Mucosa of descending colon (tissue), 3 donors: ENCODE measurements around the gene ITPKB. TPM values are rescaled to one million over a fixed set of nuclear protein-coding genes. Genes with fewer than 3 reads are reported as not detected.
"Not testable (repeated sequence)": the region's sequence is repeated elsewhere in the genome, so short reads cannot be mapped to it uniquely, and the experiment has no call there.

Experiments used
- ATAC-seq: fragments of 200-7000 bp; cut with Tn5 transposase; one replicate; pipeline ENCODE4 v1.9.1; 2020; ENCODE audit warnings: mild to moderate bottlenecking, moderate library complexity
- DNase-seq, 3 donors: peaks; one replicate each; pipeline ENCODE4 v3.0.0-alpha.2; 2020
- H3K36me3 ChIP-seq: fragments of 200-600 bp; one replicate; pipeline ENCODE4 v1.8.0; 2021; ENCODE audit warnings: low read depth, mild to moderate bottlenecking
- H3K4me1 ChIP-seq: fragments of 200-600 bp; one replicate; pipeline ENCODE4 v1.8.0; 2021; ENCODE audit warnings: low read depth, mild to moderate bottlenecking
- H3K4me3 ChIP-seq: fragments of 200-600 bp; one replicate; pipeline ENCODE4 v1.8.0; 2021; ENCODE audit warnings: mild to moderate bottlenecking
- H3K9me3 ChIP-seq: fragments of 200-600 bp; one replicate; pipeline ENCODE4 v1.8.0; 2021; ENCODE audit warnings: mild to moderate bottlenecking
- intact Hi-C, 2 donors: fragments of 100-400 bp; cut with DNase I in 1 of 2; cut with micrococcal nuclease in 1 of 2; formaldehyde crosslinking; loops; one replicate each; pipeline versions ENCODE4 v1.11.0 to v1.11.1; 2022; cut with DNase I, micrococcal nuclease
- total RNA-seq, 3 donors: library from RNA; stranded (reverse); fragmentation: NEBNext Ultra II Directional in 2 of 3; extraction: Animal tissue kit (Norgen Biotek cat#: 25700) in 2 of 3; gene quantifications; one replicate each; pipeline versions ENCODE4 v1.2.1 to v1.2.4, GENCODE V29; 2021 to 2023
- TF ChIP-seq, protein P1 (sequence below): fragments of 200-600 bp; IDR thresholded peaks from one replicate; pipeline ENCODE4 v1.8.0; 2022; ENCODE audit warnings: antibody characterized with exemption, mild to moderate bottlenecking
- donor health status: DM: no; HTN: no; CAD: no; lungs with moderate emphysema.
- donor health status: DM: no; HTN: no; CAD: no.
- donor health status: DM: no; HTN: yes; CAD: no.

The ITPKB gene
- total RNA-seq, 3 donors from 2014 or later = 9.5 to 90.3 (median 11.7) TPM

DNA sequence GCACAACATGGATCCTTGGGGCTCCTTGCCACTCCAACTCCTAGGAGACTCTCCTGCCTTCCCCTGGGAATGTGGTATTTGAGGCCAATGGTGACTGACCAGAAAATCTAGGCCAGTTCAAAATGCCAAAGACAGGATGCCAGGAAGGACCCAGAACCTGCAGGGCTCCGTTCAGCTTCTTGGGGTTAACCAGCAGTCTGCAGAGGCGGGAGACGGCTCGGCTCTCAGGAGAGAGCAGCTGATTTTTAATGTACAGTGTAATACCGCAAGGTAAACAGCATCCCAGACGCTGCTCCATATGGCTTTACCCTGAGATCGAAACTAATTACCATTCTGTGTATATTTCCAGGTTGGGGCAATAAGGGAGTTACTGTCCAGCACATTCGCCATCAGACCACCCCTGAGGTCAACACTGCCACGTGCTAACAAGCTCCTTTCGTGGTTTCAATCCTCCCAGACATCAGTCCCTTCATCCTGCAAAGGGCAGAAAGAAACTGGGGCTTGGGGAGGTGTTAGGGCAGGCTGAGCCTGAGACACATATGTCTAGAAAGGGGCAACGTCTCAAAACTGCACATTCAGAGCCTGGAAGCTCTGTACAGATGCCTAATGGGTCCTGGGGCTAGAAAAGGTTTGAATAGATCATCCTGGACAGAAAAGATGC is 16.7 kb downstream of the ITPKB start:
- DNase-seq (no peak), ATAC-seq (peak; percentile 75)
- H3K36me3 ChIP-seq = no peaks in the 10 kb centered on the region
- intact Hi-C loops = no loop called here
- no peak overlapping the region for H3K4me3 ChIP-seq
- H3K4me1 ChIP-seq = peaks cover 19% of the 10 kb centered on the region
- no peaks in the 10 kb centered on the region for H3K9me3 ChIP-seq
- TF ChIP-seq, protein P1, sequence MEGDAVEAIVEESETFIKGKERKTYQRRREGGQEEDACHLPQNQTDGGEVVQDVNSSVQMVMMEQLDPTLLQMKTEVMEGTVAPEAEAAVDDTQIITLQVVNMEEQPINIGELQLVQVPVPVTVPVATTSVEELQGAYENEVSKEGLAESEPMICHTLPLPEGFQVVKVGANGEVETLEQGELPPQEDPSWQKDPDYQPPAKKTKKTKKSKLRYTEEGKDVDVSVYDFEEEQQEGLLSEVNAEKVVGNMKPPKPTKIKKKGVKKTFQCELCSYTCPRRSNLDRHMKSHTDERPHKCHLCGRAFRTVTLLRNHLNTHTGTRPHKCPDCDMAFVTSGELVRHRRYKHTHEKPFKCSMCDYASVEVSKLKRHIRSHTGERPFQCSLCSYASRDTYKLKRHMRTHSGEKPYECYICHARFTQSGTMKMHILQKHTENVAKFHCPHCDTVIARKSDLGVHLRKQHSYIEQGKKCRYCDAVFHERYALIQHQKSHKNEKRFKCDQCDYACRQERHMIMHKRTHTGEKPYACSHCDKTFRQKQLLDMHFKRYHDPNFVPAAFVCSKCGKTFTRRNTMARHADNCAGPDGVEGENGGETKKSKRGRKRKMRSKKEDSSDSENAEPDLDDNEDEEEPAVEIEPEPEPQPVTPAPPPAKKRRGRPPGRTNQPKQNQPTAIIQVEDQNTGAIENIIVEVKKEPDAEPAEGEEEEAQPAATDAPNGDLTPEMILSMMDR = no peak

DNA sequence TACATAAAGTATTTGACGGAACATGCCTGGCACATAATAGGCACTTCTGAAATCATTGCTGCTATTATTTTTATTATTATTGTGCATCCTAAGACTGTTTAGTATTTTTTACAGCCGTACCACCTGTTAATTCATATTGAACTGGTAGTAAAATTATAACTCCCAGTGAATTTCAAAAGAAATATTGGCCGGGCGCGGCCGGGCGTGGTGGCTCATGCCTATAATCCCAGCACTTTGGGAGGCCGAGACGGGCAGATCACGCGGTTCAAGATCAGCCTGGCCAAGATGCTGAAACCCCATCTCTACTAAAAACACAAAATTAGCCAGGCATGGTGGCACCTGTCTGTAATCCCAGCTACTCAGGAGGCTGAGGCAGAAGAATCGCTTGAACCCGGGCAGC is 18.5 kb downstream of the ITPKB start:
- peaks cover 19% of the 10 kb centered on the region for H3K4me1 ChIP-seq
- peak; percentile 11 for ATAC-seq
- DNase-seq = peak in 2 of 3 donors; percentile 60 to 65
- intact Hi-C loops, H3K9me3 ChIP-seq, H3K36me3 ChIP-seq, H3K4me3 ChIP-seq: not testable (repeated sequence)

DNA sequence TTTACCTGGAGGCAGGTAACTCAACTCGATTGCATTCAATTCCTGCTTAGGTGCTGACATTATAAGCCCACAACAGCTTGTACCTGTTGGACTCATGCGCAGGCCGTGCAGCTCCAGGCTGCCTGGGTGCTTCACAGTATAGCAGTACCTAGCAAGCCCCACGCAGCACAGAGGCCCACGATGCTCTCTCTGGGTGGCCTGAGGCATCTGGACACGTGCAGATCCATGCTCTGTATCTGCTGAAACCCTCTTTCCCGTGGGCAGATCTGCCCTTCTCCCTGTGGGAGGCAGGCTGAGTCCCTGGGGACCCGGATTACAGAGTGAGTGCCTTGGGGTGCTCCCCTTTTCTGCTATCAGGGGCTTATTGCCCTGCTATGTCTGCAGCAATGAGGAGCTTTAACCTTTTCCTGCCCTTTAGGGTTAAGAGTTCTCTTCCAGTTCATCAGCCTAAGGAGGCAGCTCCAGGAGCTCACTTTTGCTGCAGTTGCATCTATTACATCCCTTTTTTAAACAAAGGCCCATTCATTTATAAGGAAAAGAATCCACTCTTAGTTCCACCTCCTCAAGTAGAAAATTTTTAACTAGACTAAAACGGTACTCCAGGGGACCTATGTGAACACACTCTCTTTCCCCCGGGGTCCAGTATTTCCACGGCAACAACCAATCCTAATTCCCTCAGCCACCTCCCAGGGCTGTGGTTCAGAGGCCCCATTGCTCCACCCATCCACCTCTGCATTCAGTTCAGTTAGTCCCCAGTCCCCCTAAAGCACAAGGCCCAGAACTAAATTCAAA is 19.3 kb downstream of the ITPKB start:
- peaks cover 15% of the 10 kb centered on the region for H3K4me1 ChIP-seq
- TF ChIP-seq, protein P1 = no peak
- H3K9me3 ChIP-seq = no peaks in the 10 kb centered on the region
- no peak for DNase-seq
- intact Hi-C loops = no loop called here
- no peak overlapping the region for H3K4me3 ChIP-seq
- H3K36me3 ChIP-seq = no peaks in the 10 kb centered on the region
- no peak for ATAC-seq

DNA sequence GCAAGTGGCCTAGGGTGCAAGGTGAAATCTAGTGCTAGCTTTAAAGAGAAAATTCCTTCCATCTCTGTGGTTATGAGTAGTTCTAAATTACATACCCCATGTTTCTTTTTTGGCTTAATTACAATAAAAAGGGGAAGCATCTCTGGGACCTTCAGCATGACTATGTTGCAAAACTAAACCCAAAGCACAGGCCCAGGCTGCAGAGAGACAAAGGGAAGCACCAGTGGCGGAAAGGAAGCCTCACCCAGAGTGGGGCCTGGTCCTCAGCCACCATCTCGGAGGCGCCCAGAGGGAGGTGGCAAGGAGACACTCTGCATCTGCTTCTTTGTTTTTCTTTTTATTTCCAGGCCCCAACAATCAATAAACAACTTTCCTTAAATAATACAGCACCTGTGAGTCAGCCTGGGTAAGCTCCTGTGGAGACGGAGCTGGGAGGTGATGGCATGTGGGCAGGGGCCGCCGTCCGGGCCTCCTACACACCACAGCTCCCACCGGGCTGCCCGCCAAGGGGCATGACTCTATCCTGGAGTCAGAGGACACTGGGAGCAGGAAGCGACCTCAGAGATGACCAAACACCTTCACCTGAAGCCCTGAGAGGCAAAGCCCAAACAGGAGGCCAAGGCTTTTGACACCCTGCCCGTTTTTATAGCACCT is 21.7 kb downstream of the ITPKB start:
- H3K9me3 ChIP-seq = peaks cover 3% of the 10 kb centered on the region
- H3K4me3 ChIP-seq = no peak overlapping the region
- intact Hi-C loops = no loop called here
- ATAC-seq (peak; percentile 51), DNase-seq (no peak)
- TF ChIP-seq, protein P1 = no peak
- H3K4me1 ChIP-seq = peaks cover 9% of the 10 kb centered on the region
- no peaks in the 10 kb centered on the region for H3K36me3 ChIP-seq

DNA sequence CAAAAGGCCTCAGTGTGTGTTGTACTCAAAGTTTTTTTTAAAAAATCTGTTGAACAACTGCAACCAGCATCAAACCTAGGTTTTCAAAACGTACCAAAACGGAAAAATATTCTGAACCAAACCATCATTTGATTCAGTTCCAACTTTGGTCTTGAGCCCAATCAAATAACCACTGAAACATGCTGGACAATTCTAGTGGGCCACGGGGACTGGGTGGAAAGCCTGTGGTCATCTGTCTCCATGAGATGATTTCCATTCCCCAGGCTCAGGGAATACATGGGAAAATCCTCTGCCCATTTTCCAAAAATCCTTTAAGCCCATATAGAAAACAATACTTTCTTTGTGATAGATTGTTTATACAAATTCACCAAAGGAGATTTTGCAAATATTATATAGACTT is 22.5 kb downstream of the ITPKB start:
- no peak for DNase-seq
- H3K4me1 ChIP-seq = peaks cover 6% of the 10 kb centered on the region
- H3K9me3 ChIP-seq = peaks cover 3% of the 10 kb centered on the region
- intact Hi-C loops = no loop called here
- no peak overlapping the region for H3K4me3 ChIP-seq
- TF ChIP-seq, protein P1 = no peak
- H3K36me3 ChIP-seq = no peaks in the 10 kb centered on the region
- no peak for ATAC-seq

DNA sequence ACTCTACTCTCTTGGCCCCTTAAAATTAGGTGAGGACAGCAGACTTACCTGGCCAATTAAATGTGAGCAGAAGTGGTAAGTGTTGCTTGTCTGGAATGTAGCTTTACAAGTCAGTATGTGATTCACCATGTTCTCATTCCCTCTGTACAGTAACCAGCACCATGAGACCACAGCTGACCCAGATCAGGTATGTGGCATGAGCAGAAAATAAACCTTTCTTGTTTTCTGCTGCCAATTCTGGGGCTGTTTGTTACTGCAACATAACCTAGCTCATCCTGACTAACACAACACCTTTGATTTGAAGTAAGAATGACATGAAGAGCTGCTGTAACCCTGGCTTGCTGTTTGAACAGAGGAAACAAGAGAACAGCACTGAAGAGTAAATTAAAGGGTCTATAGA is 24.9 kb downstream of the ITPKB start:
- no peak for ATAC-seq
- no peak overlapping the region for H3K4me3 ChIP-seq
- H3K9me3 ChIP-seq = peaks cover 3% of the 10 kb centered on the region
- DNase-seq = no peak
- TF ChIP-seq, protein P1 = no peak
- no peaks in the 10 kb centered on the region for H3K36me3 ChIP-seq
- intact Hi-C loops = no loop called here
- H3K4me1 ChIP-seq = peaks cover 5% of the 10 kb centered on the region
